ENCODE measurements around the gene KRT25. TPM values are rescaled to one million over a fixed set of nuclear protein-coding genes. Genes with fewer than 3 reads are reported as not detected.

Gene KRT25
- total RNA-seq, 1 experiment from 2014 or later: not detected

- CTCF ChIA-PET: no interaction called here
These were observed 24.2 kb upstream of the KRT25 start for GRCh38 chr17:40779181-40779909.

More at GRCh38 chr17:40779181-40779909, 24.2 kb upstream of the KRT25 start:
- no TSS peak for BruUV-seq (replicated peaks)
- no peaks in the 10 kb centered on the region for H4K20me1 ChIP-seq (ENCODE audit: insufficient read depth)
- H3K36me3 ChIP-seq (ENCODE audit: control insufficient read depth in 1 of 2, insufficient read depth in 2 of 2, low read length in 2 of 2): no peaks in the 10 kb centered on the region
- H3K79me2 ChIP-seq (ENCODE audit: insufficient read depth, low read length): no peaks in the 10 kb centered on the region
- no peak overlapping the region for H3K9ac ChIP-seq (ENCODE audit: low read length)
- intact Hi-C loops (cut with micrococcal nuclease): no loop called here
- H3K9me3 ChIP-seq (ENCODE audit: control insufficient read depth in 1 of 2, insufficient read depth in 1 of 2, low read depth in 1 of 2, low read length in 2 of 2): no peaks in the 10 kb centered on the region
- no peaks in the 10 kb centered on the region for H3K27me3 ChIP-seq (ENCODE audit: insufficient read depth, low read length)
- ATAC-seq (no peak), DNase-seq (ENCODE audit: low read depth, low spot score) (no peak)
- H3K4me2 ChIP-seq (ENCODE audit: low read length): no peak overlapping the region
- RAD21 ChIA-PET (ENCODE audit: low non-redundant PET in 1 of 2, low total read pairs in 2 of 2, uncharacterized antibody in 2 of 2, unreplicated experiment in 2 of 2): no interaction called here
- no peak overlapping the region for H2AFZ ChIP-seq (ENCODE audit: low read depth, low read length, poor library complexity, severe bottlenecking)
- H3K4me3 ChIP-seq (replicated peaks in 1 of 2; ENCODE audit: low read depth in 1 of 2, low read length in 2 of 2): no peak overlapping the region
- no peaks in the 10 kb centered on the region for H3K4me1 ChIP-seq (ENCODE audit: control insufficient read depth in 1 of 2, insufficient read depth in 2 of 2, low read length in 2 of 2)
- TF ChIP-seq SIN3A (IDR thresholded peaks at IDR 0.05; ENCODE audit: low read depth) (no peak), RAD21 (IDR thresholded peaks at IDR 0.05; ENCODE audit: low read depth) (no peak), EZH2 (IDR thresholded peaks at IDR 0.05) (no peak), REST (IDR thresholded peaks at IDR 0.05; ENCODE audit: low read depth) (no peak), ZBTB33 (IDR thresholded peaks at IDR 0.05; ENCODE audit: extremely low read depth, insufficient replicate concordance, low read length) (no peak), SRF (IDR thresholded peaks at IDR 0.05; ENCODE audit: low read depth) (no peak), ATF3 (IDR thresholded peaks at IDR 0.05) (no peak), MAX (IDR thresholded peaks at IDR 0.05) (no peak), EGR1 (IDR thresholded peaks at IDR 0.05; ENCODE audit: low read depth) (no peak), CBX3 (IDR thresholded peaks at IDR 0.05; ENCODE audit: low read depth) (no peak), SP1 (IDR thresholded peaks at IDR 0.05; ENCODE audit: low read depth) (no peak), EZH2phosphoT487 (IDR thresholded peaks at IDR 0.05; ENCODE audit: borderline replicate concordance) (no peak), JUND (IDR thresholded peaks at IDR 0.05) (no peak), POLR2AphosphoS5 (IDR thresholded peaks at IDR 0.05; ENCODE audit: low read depth, low read length) (no peak), FOSL1 (IDR thresholded peaks at IDR 0.05; ENCODE audit: low read depth) (no peak), ZNF274 (IDR thresholded peaks at IDR 0.05; ENCODE audit: low read depth, low read length) (no peak), ELF1 (IDR thresholded peaks at IDR 0.05; ENCODE audit: borderline replicate concordance, low read depth) (no peak), POLR2A (IDR thresholded peaks at IDR 0.05; ENCODE audit: borderline replicate concordance, extremely low read depth, insufficient read depth, insufficient read length) (no peak), ZFX (IDR thresholded peaks at IDR 0.05) (no peak)
- H3K9me2 ChIP-seq (ENCODE audit: insufficient read depth): no peaks in the 10 kb centered on the region
- no peak overlapping the region for H3K27ac ChIP-seq (ENCODE audit: low read depth, low read length)
- POLR2A ChIA-PET: no interaction called here

Data from HCT116 (cell line).